CD4-positive, CD25-positive, alpha-beta regulatory T cell (primary cell): Measurements from ENCODE around the gene GLMN. TPM values are rescaled to one million over a fixed set of nuclear protein-coding genes. Genes with fewer than 3 reads are reported as not detected.
"Not testable (repeated sequence)": the region's sequence is repeated elsewhere in the genome, so short reads cannot be mapped to it uniquely, and the experiment has no call there.

Experiments
- ATAC-seq, 2 donors: fragments of 150-1000 bp; cut with Tn5 transposase; one replicate each; pipeline ENCODE4 v1.10.0; 2021; ENCODE audit warnings: low read depth in 2 of 2, moderate number of reproducible peaks in 2 of 2, moderate library complexity in 1 of 2
- DNase-seq, 3 donors: peaks; one replicate each; pipeline versions ENCODE4 v3.0.0 to v3.0.0-alpha.2; 2012 to 2022; ENCODE audit warnings: mixed read lengths in 1 of 3
- H3K27ac ChIP-seq: one replicate; pipeline ENCODE4 v1.7.0; 2013; ENCODE audit warnings: mild to moderate bottlenecking, low read length; ENCODE audit not compliant: insufficient read depth, poor library complexity, severe bottlenecking
- H3K27me3 ChIP-seq: one replicate; pipeline ENCODE4 v1.7.0; 2013; ENCODE audit warnings: low read length; ENCODE audit not compliant: control insufficient read depth, insufficient read depth
- H3K36me3 ChIP-seq: one replicate; pipeline ENCODE4 v1.7.0; 2013; ENCODE audit warnings: mild to moderate bottlenecking, low read length, moderate library complexity; ENCODE audit not compliant: control insufficient read depth, insufficient read depth
- H3K4me1 ChIP-seq: 2 replicates; pipeline ENCODE4 v1.7.0; 2013; ENCODE audit warnings: mild to moderate bottlenecking, low read length; ENCODE audit not compliant: insufficient read depth, control insufficient read depth, poor library complexity, severe bottlenecking
- H3K4me3 ChIP-seq: one replicate; pipeline ENCODE4 v1.7.0; 2013; ENCODE audit warnings: low read depth, mild to moderate bottlenecking, low read length, moderate library complexity
- H3K9me3 ChIP-seq, 2 experiments: 1 replicate in 1 of 2; 2 replicates in 1 of 2; pipeline ENCODE4 v1.7.0; 2013; ENCODE audit warnings: low read length in 2 of 2, mild to moderate bottlenecking in 1 of 2, moderate library complexity in 1 of 2; ENCODE audit not compliant: control insufficient read depth in 2 of 2
- H3K27ac Mint-ChIP-seq, 3 donors: one replicate each; pipeline ENCODE4 v1.8.0; 2020 to 2022; ENCODE audit warnings: mild to moderate bottlenecking in 3 of 3, mixed read lengths in 3 of 3, moderate library complexity in 2 of 3
- H3K27me3 Mint-ChIP-seq: one replicate; pipeline ENCODE4 v1.8.0; 2022; ENCODE audit warnings: mild to moderate bottlenecking, mixed read lengths
- H3K36me3 Mint-ChIP-seq: one replicate; pipeline ENCODE4 v1.8.0; 2020; ENCODE audit warnings: mixed read lengths
- H3K4me1 Mint-ChIP-seq, 4 donors: one replicate each; pipeline ENCODE4 v1.8.0; 2020 to 2022; ENCODE audit warnings: mixed read lengths in 4 of 4, mild to moderate bottlenecking in 1 of 4
- H3K4me3 Mint-ChIP-seq, 4 donors: one replicate each; pipeline ENCODE4 v1.8.0; 2020 to 2022; ENCODE audit warnings: mild to moderate bottlenecking in 4 of 4, mixed read lengths in 4 of 4, moderate library complexity in 3 of 4
- H3K9me3 Mint-ChIP-seq, 7 donors: one replicate each; pipeline ENCODE4 v1.8.0; 2020 to 2022; ENCODE audit warnings: mixed read lengths in 7 of 7, mild to moderate bottlenecking in 3 of 7, moderate library complexity in 2 of 7
- polyA plus RNA-seq, 4 donors: library from polyadenylated mRNA; unstranded; fragments of 300-500 nt; fragmentation: Illumina TruSeq; gene quantifications; one replicate each; pipeline ENCODE4 v1.2.3, GENCODE V29; 2021
- total RNA-seq: library from RNA; stranded (reverse); gene quantifications from one replicate; pipeline ENCODE4 v1.2.3, GENCODE V29; 2022

Gene GLMN
- total and polyA plus RNA-seq, 5 donors from 2014 or later: 8.2 to 15.2 (median 11.5) TPM

DNA sequence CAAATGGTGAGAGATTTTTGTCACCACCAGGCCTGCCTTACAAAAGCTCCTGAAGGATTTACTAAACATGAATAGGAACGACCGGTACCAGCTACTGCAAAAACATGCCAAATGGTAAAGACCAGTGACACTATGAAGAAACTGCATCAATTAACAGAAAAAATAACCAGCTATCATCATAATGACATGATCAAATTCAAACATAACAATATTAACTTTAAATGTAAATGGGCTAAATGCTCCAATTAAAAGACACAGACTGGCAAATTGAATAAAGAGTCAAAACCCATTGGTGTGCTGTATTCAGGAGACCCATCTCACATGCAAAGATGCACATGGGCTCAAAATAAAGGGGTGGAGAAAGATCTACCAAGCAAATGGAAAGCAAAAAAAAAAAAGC, 17.4 kb downstream of the GLMN start:
- not testable (repeated sequence) for H3K9me3 Mint-ChIP-seq, H3K27me3 ChIP-seq, ATAC-seq, H3K4me1 ChIP-seq, DNase-seq, H3K9me3 ChIP-seq, H3K4me3 ChIP-seq, H3K27ac ChIP-seq, H3K4me3 Mint-ChIP-seq, H3K27me3 Mint-ChIP-seq
- Mint-ChIP-seq H3K4me1 (peaks cover 0 to 33% (median 23%) of the 10 kb centered on the region in 4 donors), H3K36me3 (peaks cover 86% of the 10 kb centered on the region), H3K27ac (peak overlapping the region in 1 of 3 donors; percentile 55)
- H3K36me3 ChIP-seq: peaks cover 24% of the 10 kb centered on the region

DNA sequence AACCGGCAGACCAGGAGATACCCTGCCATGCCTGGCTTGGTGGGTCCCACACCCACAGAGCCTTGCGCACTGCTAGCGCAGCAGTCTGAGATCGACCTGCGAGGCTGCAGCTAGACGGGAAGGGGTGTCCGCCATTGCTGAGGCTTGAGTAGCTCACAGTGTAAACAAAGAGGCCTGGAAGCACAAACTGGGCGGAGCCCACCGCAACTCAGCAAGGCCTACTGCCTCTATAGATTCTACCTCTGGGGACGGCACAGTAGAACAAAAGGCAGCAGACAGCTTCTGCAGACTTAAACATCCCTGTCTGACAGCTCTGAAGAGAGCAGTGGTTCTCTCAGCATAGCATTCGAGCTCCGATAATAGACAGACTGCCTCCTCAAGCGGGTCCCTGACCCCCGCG, 19.0 kb downstream of the GLMN start:
- Mint-ChIP-seq H3K36me3 (peaks cover 84% of the 10 kb centered on the region), H3K4me1 (peaks cover 0 to 31% (median 23%) of the 10 kb centered on the region in 4 donors)
- H3K27me3 Mint-ChIP-seq, H3K9me3 Mint-ChIP-seq, DNase-seq, H3K4me3 ChIP-seq, H3K4me1 ChIP-seq, ATAC-seq, H3K4me3 Mint-ChIP-seq, H3K27ac Mint-ChIP-seq, H3K9me3 ChIP-seq, H3K27me3 ChIP-seq, H3K27ac ChIP-seq: not testable (repeated sequence)
- peaks cover 21% of the 10 kb centered on the region for H3K36me3 ChIP-seq

DNA sequence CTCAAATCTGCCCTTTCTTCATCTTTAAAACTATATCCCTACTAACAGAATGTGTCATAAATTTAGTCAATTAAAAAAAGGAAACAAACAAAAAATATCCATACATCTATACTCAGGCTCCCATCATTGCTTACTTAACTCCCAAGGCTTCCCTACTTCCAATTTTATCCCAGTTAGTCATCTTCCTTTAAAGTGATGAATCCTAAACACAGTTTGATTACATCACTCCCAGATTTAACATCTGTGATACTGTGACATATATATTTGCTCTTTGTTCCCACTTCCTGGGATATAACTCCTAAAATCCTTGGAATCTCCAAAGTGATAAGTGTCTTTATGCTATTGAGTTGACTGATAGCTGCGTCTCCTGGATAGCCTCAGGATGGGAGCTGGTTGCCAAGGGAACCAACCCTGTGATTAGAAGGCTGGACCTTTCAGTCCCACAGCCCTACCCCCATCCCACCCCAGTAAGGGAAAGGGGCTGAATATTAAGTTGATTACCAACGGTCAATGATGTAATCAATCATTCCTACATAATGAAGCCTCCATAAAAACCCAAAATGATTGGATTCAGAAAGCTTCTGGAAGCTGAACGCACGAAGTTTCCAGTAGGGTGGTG, 21.6 kb downstream of the GLMN start:
- Histone ChIP-seq H3K27me3 (no peaks in the 10 kb centered on the region), H3K27ac (no peak overlapping the region), H3K9me3 (no peaks in the 10 kb centered on the region), H3K36me3 (peaks cover 38% of the 10 kb centered on the region), H3K4me1 (no peaks in the 10 kb centered on the region), H3K4me3 (no peak overlapping the region)
- Mint-ChIP-seq H3K9me3 (peaks cover 0 to 6% (median 0%) of the 10 kb centered on the region in 7 donors), H3K4me3 (no peak overlapping the region), H3K27me3 (no peaks in the 10 kb centered on the region), H3K27ac (no peak overlapping the region), H3K4me1 (peaks cover 0 to 23% (median 14%) of the 10 kb centered on the region in 4 donors), H3K36me3 (peaks cover 73% of the 10 kb centered on the region)
- no peak for ATAC-seq
- DNase-seq: no peak

DNA sequence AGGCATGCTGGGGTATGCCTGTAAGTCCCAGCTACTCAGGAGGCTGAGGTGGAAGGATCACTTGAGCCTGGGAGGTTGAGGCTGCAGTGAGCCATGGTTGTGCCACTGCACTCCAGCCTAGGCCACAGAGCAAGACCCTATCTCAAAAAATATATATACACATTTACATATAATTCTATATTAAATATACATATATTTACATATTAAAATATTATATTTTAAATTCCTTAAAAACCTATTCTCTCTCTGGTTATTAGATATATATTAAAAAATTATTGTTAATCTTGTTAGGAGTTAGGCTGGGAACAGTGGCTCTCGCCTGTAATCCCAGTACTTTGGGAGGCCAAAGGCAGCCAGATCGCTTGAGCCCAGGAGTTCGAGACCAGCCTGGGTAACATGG, 22.7 kb downstream of the GLMN start:
- DNase-seq (no peak), ATAC-seq (no peak)
- Mint-ChIP-seq H3K9me3 (peaks cover 0 to 5% (median 0%) of the 10 kb centered on the region in 7 donors), H3K4me1 (peaks cover 0 to 17% (median 8%) of the 10 kb centered on the region in 4 donors), H3K27me3 (no peaks in the 10 kb centered on the region), H3K27ac (no peak overlapping the region), H3K4me3 (no peak overlapping the region), H3K36me3 (peaks cover 64% of the 10 kb centered on the region)
- Histone ChIP-seq H3K36me3 (peaks cover 41% of the 10 kb centered on the region), H3K4me3 (no peak overlapping the region), H3K9me3 (no peaks in the 10 kb centered on the region), H3K27me3 (no peaks in the 10 kb centered on the region), H3K4me1 (no peaks in the 10 kb centered on the region), H3K27ac (no peak overlapping the region)

DNA sequence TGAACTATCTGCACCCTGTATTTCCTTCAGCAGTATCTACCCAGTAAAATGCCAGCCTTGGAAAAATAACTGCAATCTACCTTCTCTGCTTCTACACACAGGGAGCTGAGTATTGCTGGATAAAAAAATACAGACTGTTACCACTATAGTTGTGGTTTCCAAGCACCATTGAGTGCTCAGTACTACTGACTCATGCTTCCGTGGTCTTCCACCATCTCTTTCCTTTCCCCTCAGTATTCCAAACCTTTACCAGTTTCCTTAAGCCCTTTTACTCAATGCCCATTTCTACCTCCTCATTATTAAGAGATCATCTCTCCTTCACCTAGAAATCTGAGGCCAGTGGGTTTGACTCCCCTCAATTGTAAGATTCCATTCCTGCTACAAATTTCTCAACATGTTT, 23.8 kb downstream of the GLMN start:
- peaks cover 56% of the 10 kb centered on the region for H3K36me3 Mint-ChIP-seq
- no peak overlapping the region for H3K27ac ChIP-seq
- H3K9me3 ChIP-seq: no peaks in the 10 kb centered on the region
- H3K27ac Mint-ChIP-seq: peak overlapping the region in 1 of 3 donors; percentile 42
- no peaks in the 10 kb centered on the region for H3K27me3 Mint-ChIP-seq
- no peaks in the 10 kb centered on the region for H3K4me1 ChIP-seq
- peaks cover 44% of the 10 kb centered on the region for H3K36me3 ChIP-seq
- no peak for ATAC-seq
- H3K4me1 Mint-ChIP-seq: peaks cover 0 to 14% (median 6%) of the 10 kb centered on the region in 4 donors
- H3K9me3 Mint-ChIP-seq: peaks cover 0 to 5% (median 0%) of the 10 kb centered on the region in 7 donors
- no peak overlapping the region for H3K4me3 ChIP-seq
- DNase-seq: no peak
- H3K27me3 ChIP-seq: no peaks in the 10 kb centered on the region
- H3K4me3 Mint-ChIP-seq: no peak overlapping the region

DNA sequence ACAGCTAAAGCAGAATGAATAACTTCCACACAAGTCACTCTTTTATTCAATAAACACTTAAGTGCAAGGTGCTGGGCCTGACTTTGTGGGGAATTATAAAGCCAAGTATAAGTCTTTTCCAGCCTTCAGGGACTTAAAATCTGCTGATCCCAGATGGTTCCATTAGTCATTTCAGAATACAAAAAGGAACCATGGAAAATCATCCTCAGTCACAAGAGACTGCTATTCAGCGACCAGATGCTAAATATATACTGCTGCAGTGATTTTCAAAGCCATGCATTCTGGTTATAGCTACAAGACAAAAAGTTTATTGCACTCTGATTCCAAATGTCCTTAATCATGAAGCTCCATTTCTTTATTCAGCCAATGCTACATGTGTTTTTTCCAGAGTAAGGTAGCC, 25.7 kb downstream of the GLMN start:
- no peak for DNase-seq
- Mint-ChIP-seq H3K36me3 (peaks cover 50% of the 10 kb centered on the region), H3K27me3 (no peaks in the 10 kb centered on the region), H3K4me3 (no peak overlapping the region), H3K9me3 (peaks cover 0 to 5% (median 0%) of the 10 kb centered on the region in 7 donors), H3K4me1 (peaks cover 2 to 13% (median 8%) of the 10 kb centered on the region in 4 donors), H3K27ac (no peak overlapping the region)
- no peak overlapping the region for H3K4me3 ChIP-seq
- ATAC-seq: no peak
- no peaks in the 10 kb centered on the region for H3K27me3 ChIP-seq
- no peaks in the 10 kb centered on the region for H3K9me3 ChIP-seq
- H3K36me3 ChIP-seq: peaks cover 46% of the 10 kb centered on the region
- no peak overlapping the region for H3K27ac ChIP-seq
- H3K4me1 ChIP-seq: no peaks in the 10 kb centered on the region

DNA sequence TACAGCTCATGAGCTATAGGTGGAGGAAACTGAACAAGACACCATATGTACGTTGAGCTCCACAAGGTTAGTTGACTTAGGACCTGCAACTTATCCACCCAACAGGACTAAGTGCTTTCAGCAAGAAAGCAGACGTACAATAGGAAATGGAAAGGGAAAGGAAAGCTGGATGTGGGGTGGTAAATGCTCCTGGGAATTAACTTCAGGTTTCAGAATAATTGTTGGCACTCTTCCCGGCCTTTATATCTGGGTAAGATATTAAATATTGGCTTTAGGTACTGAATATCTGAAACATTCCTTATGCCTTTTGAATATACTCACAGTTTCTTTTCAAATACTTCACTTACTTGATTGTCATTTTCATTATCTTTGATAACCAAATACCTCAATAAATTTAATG, 36.3 kb downstream of the GLMN start:
- Mint-ChIP-seq H3K4me3 (no peak overlapping the region), H3K9me3 (no peaks in the 10 kb centered on the region), H3K27me3 (no peaks in the 10 kb centered on the region), H3K4me1 (peaks cover 0 to 3% (median 1%) of the 10 kb centered on the region in 4 donors), H3K36me3 (peaks cover 48% of the 10 kb centered on the region), H3K27ac (peak overlapping the region in 1 of 3 donors; percentile 79)
- H3K4me3 ChIP-seq: no peak overlapping the region
- no peak overlapping the region for H3K27ac ChIP-seq
- no peaks in the 10 kb centered on the region for H3K9me3 ChIP-seq
- H3K36me3 ChIP-seq: peaks cover 71% of the 10 kb centered on the region
- no peaks in the 10 kb centered on the region for H3K27me3 ChIP-seq
- ATAC-seq (no peak), DNase-seq (no peak)
- H3K4me1 ChIP-seq: no peaks in the 10 kb centered on the region

DNA sequence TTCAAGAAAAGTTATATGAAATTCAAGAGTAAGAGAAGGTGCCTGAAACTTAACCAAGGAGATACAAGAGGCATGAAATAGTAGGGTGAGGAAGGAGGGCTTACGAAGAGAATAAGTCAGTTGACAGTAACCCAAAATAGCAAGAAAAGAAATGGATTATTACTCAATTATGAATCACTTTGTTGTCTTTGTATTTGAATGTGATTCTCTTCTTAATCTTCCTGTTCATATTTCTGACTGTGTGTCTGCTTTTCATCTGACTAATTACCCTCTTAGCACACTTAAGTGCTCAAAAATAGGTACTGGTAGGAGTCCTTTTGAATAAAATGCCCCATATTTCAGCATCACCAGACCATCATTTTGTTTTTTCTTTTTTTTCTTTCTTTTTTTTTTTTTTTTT, 39.4 kb downstream of the GLMN start:
- ATAC-seq (no peak), DNase-seq (no peak)
- H3K4me3 Mint-ChIP-seq: no peak overlapping the region
- H3K27ac Mint-ChIP-seq: no peak overlapping the region
- H3K27ac ChIP-seq: no peak overlapping the region
- no peaks in the 10 kb centered on the region for H3K27me3 Mint-ChIP-seq
- no peaks in the 10 kb centered on the region for H3K27me3 ChIP-seq
- H3K4me1 Mint-ChIP-seq: peaks cover 0 to 12% (median 4%) of the 10 kb centered on the region in 4 donors
- peaks cover 0 to 2% of the 10 kb centered on the region in 2 experiments for H3K9me3 ChIP-seq
- peaks cover 0 to 13% (median 5%) of the 10 kb centered on the region in 7 donors for H3K9me3 Mint-ChIP-seq
- no peaks in the 10 kb centered on the region for H3K4me1 ChIP-seq
- H3K4me3 ChIP-seq: no peak overlapping the region
- H3K36me3 ChIP-seq: peaks cover 64% of the 10 kb centered on the region
- H3K36me3 Mint-ChIP-seq: peaks cover 74% of the 10 kb centered on the region
